ENCODE measurements around the gene SPATC1L.

SPATC1L gene

GRCh38 chr21:46116189-46116775, 68.0 kb downstream of the SPATC1L start:
- DNase-seq (ENCODE audit: low spot score): no peak

DNA sequence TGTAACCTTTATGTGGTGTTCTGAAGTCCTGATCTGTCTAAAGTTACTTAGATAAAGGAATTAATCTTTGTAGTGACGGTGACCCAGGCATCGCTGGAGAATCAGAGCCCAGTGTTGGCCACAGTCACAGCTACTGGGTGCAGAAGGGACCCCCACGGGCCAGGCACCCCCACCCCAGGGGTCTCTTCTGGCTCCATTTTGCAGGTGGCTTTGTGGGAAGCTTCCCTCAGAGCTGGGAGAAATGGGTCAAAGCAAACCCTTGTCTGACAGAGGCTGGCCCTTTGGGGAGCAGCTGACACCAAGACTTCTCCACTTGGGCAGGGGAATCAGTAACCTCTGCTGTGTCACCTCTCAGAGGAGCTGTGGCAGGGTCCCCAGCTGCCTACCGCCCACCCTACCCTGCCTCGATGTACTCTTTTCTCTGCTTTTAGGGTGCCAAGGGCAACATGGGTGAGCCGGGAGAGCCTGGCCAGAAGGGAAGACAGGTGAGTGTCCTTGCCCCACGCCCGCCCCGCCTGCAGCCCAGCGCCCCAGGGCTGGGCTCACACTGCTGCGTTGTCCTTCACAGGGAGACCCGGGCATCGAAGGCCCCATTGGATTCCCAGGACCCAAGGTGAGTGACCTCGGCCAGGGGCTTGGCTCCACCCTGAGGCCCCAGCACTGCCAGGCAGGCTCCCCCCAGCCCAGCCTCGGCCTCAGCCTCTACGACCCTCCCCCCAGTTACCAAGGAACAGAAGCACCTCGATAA, 68.6 kb downstream of the SPATC1L start:
- in situ Hi-C loops (cut with MboI; ENCODE audit: low pct_unique_long_range_greater_than_20kb, low sequenced_read_pairs, unreplicated experiment): no loop called here
- TF ChIP-seq CTCF (IDR thresholded peaks at IDR 0.05; ENCODE audit: extremely low read depth, insufficient read depth, missing control alignments): no peak
- no peak for DNase-seq (ENCODE audit: low spot score)

More at GRCh38 chr21:46116189-46116775, 68.0 kb downstream of the SPATC1L start:
- no peak for TF ChIP-seq CTCF (IDR thresholded peaks at IDR 0.05; ENCODE audit: extremely low read depth, insufficient read depth, missing control alignments)
- in situ Hi-C loops (cut with MboI; ENCODE audit: low pct_unique_long_range_greater_than_20kb, low sequenced_read_pairs, unreplicated experiment): no loop called here

DNA sequence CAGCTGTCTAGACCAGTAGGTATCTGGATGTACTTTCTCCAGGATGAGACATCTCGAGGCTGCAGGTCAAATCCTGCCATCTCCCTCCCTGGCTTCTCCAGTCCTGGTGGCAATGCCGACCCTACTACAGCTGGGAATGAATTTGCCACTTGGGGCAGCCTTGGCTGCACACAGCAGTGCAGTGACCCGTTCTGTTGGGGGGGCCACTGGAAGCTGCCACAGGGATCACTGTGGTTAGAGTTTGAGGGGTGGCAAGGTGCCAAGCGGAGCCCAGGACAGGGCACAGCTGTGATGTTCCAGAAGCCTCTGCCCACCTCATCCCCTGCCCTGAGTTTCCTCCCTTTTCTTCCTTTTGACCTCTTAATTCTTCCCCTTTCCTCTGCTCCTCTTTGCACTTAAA, 69.3 kb downstream of the SPATC1L start:
- DNase-seq (ENCODE audit: low spot score): no peak
- no peak for TF ChIP-seq CTCF (IDR thresholded peaks at IDR 0.05; ENCODE audit: extremely low read depth, insufficient read depth, missing control alignments)
- in situ Hi-C loops (cut with MboI; ENCODE audit: low pct_unique_long_range_greater_than_20kb, low sequenced_read_pairs, unreplicated experiment): no loop called here

DNA sequence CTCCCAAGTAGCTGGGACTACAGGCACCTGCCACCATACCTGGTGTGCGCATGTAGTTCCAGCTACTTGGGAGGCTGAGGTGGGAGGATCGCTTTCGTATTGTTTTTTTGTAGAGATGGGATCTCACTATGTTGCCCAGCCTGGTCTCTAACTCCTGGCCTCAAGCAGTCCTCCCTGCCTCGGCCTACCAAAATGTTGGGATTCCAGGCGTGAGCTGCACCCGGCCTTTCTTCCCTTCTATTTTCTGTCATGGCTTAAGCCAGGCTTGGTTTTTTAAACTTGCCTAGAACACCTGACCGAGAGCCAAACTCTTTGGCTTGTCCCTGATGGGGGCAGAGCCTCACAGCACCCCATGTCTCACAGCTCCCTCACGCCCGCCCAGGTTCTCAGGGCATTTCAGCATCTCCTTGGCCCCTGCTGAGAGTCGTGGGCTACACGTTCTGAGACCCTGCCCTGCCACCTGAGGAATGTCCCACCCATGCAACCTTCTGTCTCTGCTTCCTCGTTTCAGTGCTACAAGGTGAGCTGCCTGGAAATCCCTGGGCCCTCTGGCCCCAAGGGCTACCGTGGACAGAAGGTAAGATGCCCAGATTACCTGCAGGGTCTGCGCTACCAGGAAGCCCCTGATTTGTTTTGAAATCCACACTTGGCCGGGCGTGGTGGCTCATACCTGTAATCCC, 70.6 kb downstream of the SPATC1L start:
- TF ChIP-seq CTCF (IDR thresholded peaks at IDR 0.05; ENCODE audit: extremely low read depth, insufficient read depth, missing control alignments): no peak
- in situ Hi-C loops (cut with MboI; ENCODE audit: low pct_unique_long_range_greater_than_20kb, low sequenced_read_pairs, unreplicated experiment): no loop called here
- DNase-seq (ENCODE audit: low spot score): no peak

GRCh38 chr21:46112725-46113215, 71.5 kb downstream of the SPATC1L start:
- TF ChIP-seq CTCF (IDR thresholded peaks at IDR 0.05; ENCODE audit: extremely low read depth, insufficient read depth, missing control alignments): no peak
- in situ Hi-C loops (cut with MboI; ENCODE audit: low pct_unique_long_range_greater_than_20kb, low sequenced_read_pairs, unreplicated experiment): no loop called here
- DNase-seq (ENCODE audit: low spot score): no peak

- no peak for DNase-seq (ENCODE audit: low spot score)
- in situ Hi-C loops (cut with MboI; ENCODE audit: low pct_unique_long_range_greater_than_20kb, low sequenced_read_pairs, unreplicated experiment): no loop called here
- no peak for TF ChIP-seq CTCF (IDR thresholded peaks at IDR 0.05; ENCODE audit: extremely low read depth, insufficient read depth, missing control alignments)
Measured at GRCh38 chr21:46111857-46112724, 72.2 kb downstream of the SPATC1L start.
